ENCODE results near the gene ZNRF3. TPM values are rescaled to one million over a fixed set of nuclear protein-coding genes. Genes with fewer than 3 reads are reported as not detected.

Gene ZNRF3
- total RNA-seq, 1 experiment from 2014 or later = 8.1 TPM

- DNase-seq = no peak
- no peaks in the 10 kb centered on the region for H3K79me2 ChIP-seq (ENCODE audit: low read length)
- CTCF ChIA-PET = no interaction called here
- H3K9me2 ChIP-seq (replicated peaks; ENCODE audit: low read length) = no peaks in the 10 kb centered on the region
- no peak overlapping the region for H3K27ac ChIP-seq (ENCODE audit: low read length)
- POLR2A ChIA-PET (ENCODE audit: unreplicated experiment) = no interaction called here
- TF ChIP-seq CTCF (conservative IDR thresholded peaks at IDR 0.05; ENCODE audit: low read depth, low read length) (no peak), EZH2phosphoT487 (IDR thresholded peaks at IDR 0.05; ENCODE audit: borderline replicate concordance, low read length) (no peak), EZH2 (IDR thresholded peaks at IDR 0.05; ENCODE audit: low read length, unreplicated experiment) (no peak)
- H4K20me1 ChIP-seq (ENCODE audit: low read length) = no peaks in the 10 kb centered on the region
- no peaks in the 10 kb centered on the region for H3K27me3 ChIP-seq (ENCODE audit: low read length)
- no peak overlapping the region for H3K9ac ChIP-seq (ENCODE audit: low read length)
- peaks cover 23% of the 10 kb centered on the region for H3K4me1 ChIP-seq (ENCODE audit: insufficient read depth, low read length)
- H3K36me3 ChIP-seq (ENCODE audit: low read depth, low read length) = no peaks in the 10 kb centered on the region
- no peak for ATAC-seq
- H3F3A ChIP-seq (ENCODE audit: low read length, unreplicated experiment) = no peaks in the 10 kb centered on the region
- no peak overlapping the region for H3K4me3 ChIP-seq (ENCODE audit: low read length)
- H3K4me2 ChIP-seq (ENCODE audit: low read length) = 0 out of 2 replicates have a peak overlapping the region, but pooled peaks have one; percentile 51
- BruUV-seq (replicated peaks) = no TSS peak
- H2AFZ ChIP-seq (ENCODE audit: low read length) = no peak overlapping the region
- no peaks in the 10 kb centered on the region for H3K9me3 ChIP-seq (ENCODE audit: low read length)
- intact Hi-C loops (cut with micrococcal nuclease) = no loop called here
These were observed 106.5 kb downstream of the ZNRF3 start for GRCh38 chr22:28989912-28990311.

GRCh38 chr22:28992565-28993356 is 109.4 kb downstream of the ZNRF3 start:
- no TSS peak for BruUV-seq (replicated peaks)
- TF ChIP-seq EZH2phosphoT487 (IDR thresholded peaks at IDR 0.05; ENCODE audit: borderline replicate concordance, low read length) (no peak), CTCF (conservative IDR thresholded peaks at IDR 0.05; ENCODE audit: low read depth, low read length) (no peak), EZH2 (IDR thresholded peaks at IDR 0.05; ENCODE audit: low read length, unreplicated experiment) (no peak)
- ATAC-seq (no peak), DNase-seq (no peak)
- H3K27ac ChIP-seq (ENCODE audit: low read length) = no peak overlapping the region
- peaks cover 19% of the 10 kb centered on the region for H3K4me1 ChIP-seq (ENCODE audit: insufficient read depth, low read length)
- H3K4me2 ChIP-seq (ENCODE audit: low read length) = no peak overlapping the region
- no peaks in the 10 kb centered on the region for H3K9me2 ChIP-seq (replicated peaks; ENCODE audit: low read length)
- H3K36me3 ChIP-seq (ENCODE audit: low read depth, low read length) = no peaks in the 10 kb centered on the region
- ChIA-PET CTCF (no interaction called here), POLR2A (ENCODE audit: unreplicated experiment) (no interaction called here)
- no peaks in the 10 kb centered on the region for H3K79me2 ChIP-seq (ENCODE audit: low read length)
- H4K20me1 ChIP-seq (ENCODE audit: low read length) = no peaks in the 10 kb centered on the region
- no peak overlapping the region for H3K9ac ChIP-seq (ENCODE audit: low read length)
- H3K27me3 ChIP-seq (ENCODE audit: low read length) = no peaks in the 10 kb centered on the region
- intact Hi-C loops (cut with micrococcal nuclease) = no loop called here
- H3K9me3 ChIP-seq (ENCODE audit: low read length) = no peaks in the 10 kb centered on the region
- H3F3A ChIP-seq (ENCODE audit: low read length, unreplicated experiment) = no peaks in the 10 kb centered on the region
- no peak overlapping the region for H2AFZ ChIP-seq (ENCODE audit: low read length)
- H3K4me3 ChIP-seq (ENCODE audit: low read length) = no peak overlapping the region

- CTCF ChIA-PET = no interaction called here
- peaks cover 4% of the 10 kb centered on the region for H3K4me1 ChIP-seq (ENCODE audit: insufficient read depth, low read length)
- no peak for DNase-seq
These were observed 111.2 kb downstream of the ZNRF3 start for GRCh38 chr22:28994522-28994921.

More at GRCh38 chr22:28994522-28994921, 111.2 kb downstream of the ZNRF3 start:
- no peak for TF ChIP-seq EZH2phosphoT487 (IDR thresholded peaks at IDR 0.05; ENCODE audit: borderline replicate concordance, low read length)
- Histone ChIP-seq H3K4me3 (ENCODE audit: low read length) (no peak overlapping the region), H3K27me3 (ENCODE audit: low read length) (no peaks in the 10 kb centered on the region), H2AFZ (ENCODE audit: low read length) (no peak overlapping the region), H3F3A (ENCODE audit: low read length, unreplicated experiment) (no peaks in the 10 kb centered on the region), H3K27ac (ENCODE audit: low read length) (no peak overlapping the region), H3K79me2 (ENCODE audit: low read length) (no peaks in the 10 kb centered on the region), H3K36me3 (ENCODE audit: low read depth, low read length) (no peaks in the 10 kb centered on the region), H3K9me3 (ENCODE audit: low read length) (no peaks in the 10 kb centered on the region), H4K20me1 (ENCODE audit: low read length) (no peaks in the 10 kb centered on the region), H3K9me2 (replicated peaks; ENCODE audit: low read length) (no peaks in the 10 kb centered on the region), H3K9ac (ENCODE audit: low read length) (no peak overlapping the region), H3K4me2 (ENCODE audit: low read length) (no peak overlapping the region)
- BruUV-seq (replicated peaks) = no TSS peak
- POLR2A ChIA-PET (ENCODE audit: unreplicated experiment) = no interaction called here
- intact Hi-C loops (cut with micrococcal nuclease) = no loop called here
- ATAC-seq = no peak
